H1 (cell line): ENCODE results near the gene MIER2. TPM values are rescaled to one million over a fixed set of nuclear protein-coding genes. Genes with fewer than 3 reads are reported as not detected.
"Not testable (repeated sequence)": the region's sequence is repeated elsewhere in the genome, so short reads cannot be mapped to it uniquely, and the experiment has no call there.

ENCODE experiments used
- CTCF ChIA-PET: fragments of 300-600 bp; sonication (Branson Sonifier 250); formaldehyde crosslinking; loops from one replicate; lab custom pipeline; 2021; ENCODE audit not compliant: partially characterized antibody; lab: Charles Lee
- POLR2A ChIA-PET: fragments of 300-600 bp; sonication (Branson Sonifier 250); formaldehyde crosslinking; loops from one replicate; lab custom pipeline; 2021; ENCODE audit warnings: inconsistent platforms; ENCODE audit not compliant: partially characterized antibody; lab: Charles Lee
- DNase-seq, 2 experiments: peaks; one replicate each; pipeline versions ENCODE4 v3.0.0 to v3.0.0-alpha.2; 2010 to 2022; ENCODE audit warnings: low spot score in 2 of 2, low read depth in 1 of 2, mixed read lengths in 1 of 2
- FAIRE-seq: peaks from 2 replicates; lab custom pipeline; 2011; peaks lifted over from hg19 to GRCh38; lab: Jason Lieb, UNC
- H2AFZ ChIP-seq: 2 replicates; pipeline ENCODE4 v1.8.1; 2012; ENCODE audit warnings: low read length, inconsistent platforms
- H2AK5ac ChIP-seq: 2 replicates; pipeline ENCODE4 v1.6.1; 2013; ENCODE audit warnings: low read depth, low read length
- H2BK120ac ChIP-seq: replicated peaks from 2 replicates; pipeline ENCODE3; 2013; ENCODE audit warnings: low read depth, low read length, inconsistent platforms
- H2BK12ac ChIP-seq: 2 replicates; pipeline ENCODE4 v1.6.1; 2013; ENCODE audit warnings: low read depth, low read length
- H2BK15ac ChIP-seq: 2 replicates; pipeline ENCODE4 v1.6.1; 2013; ENCODE audit warnings: low read length
- H2BK20ac ChIP-seq: 2 replicates; pipeline ENCODE4 v1.6.1; 2013; ENCODE audit warnings: low read length
- H2BK5ac ChIP-seq: 2 replicates; pipeline ENCODE4 v1.6.1; 2013; ENCODE audit warnings: low read depth, low read length
- H3K14ac ChIP-seq: 2 replicates; pipeline ENCODE4 v1.6.1; 2013; ENCODE audit warnings: inconsistent platforms; ENCODE audit not compliant: insufficient read length
- H3K18ac ChIP-seq: 2 replicates; pipeline ENCODE4 v1.6.1; 2013; ENCODE audit warnings: low read length; ENCODE audit errors: extremely low read depth
- H3K23ac ChIP-seq: 2 replicates; pipeline ENCODE4 v1.6.1; 2013; ENCODE audit warnings: inconsistent platforms; ENCODE audit not compliant: insufficient read length
- H3K23me2 ChIP-seq: 2 replicates; pipeline ENCODE4 v1.6.1; 2013; ENCODE audit warnings: low read depth, low read length
- H3K27ac ChIP-seq: 2 replicates; pipeline ENCODE4 v1.6.1; 2011; ENCODE audit warnings: low read depth, low read length, inconsistent platforms
- H3K27me3 ChIP-seq, 4 experiments: replicated peaks in 1 of 4; 1 replicate in 1 of 4; 2 replicates in 3 of 4; pipeline versions ENCODE4 v1.6.1 to v1.8.1; 2011 to 2013; ENCODE audit warnings: low read length in 3 of 4, mild to moderate bottlenecking in 3 of 4, inconsistent platforms in 2 of 4, mixed read lengths in 2 of 4, moderate library complexity in 1 of 4; ENCODE audit not compliant: control insufficient read depth in 3 of 4, insufficient read depth in 3 of 4; ENCODE audit errors: extremely low read depth in 1 of 4
- H3K36me3 ChIP-seq, 4 experiments: 2 replicates each; pipeline versions ENCODE4 v1.6.1 to v1.8.1; 2011 to 2013; ENCODE audit warnings: mild to moderate bottlenecking in 4 of 4, low read length in 3 of 4, moderate library complexity in 2 of 4, control low read depth in 1 of 4, inconsistent platforms in 1 of 4; ENCODE audit not compliant: insufficient read depth in 4 of 4, control insufficient read depth in 2 of 4
- H3K4ac ChIP-seq: replicated peaks from 2 replicates; pipeline ENCODE3; 2013; ENCODE audit warnings: low read length, low read depth, mixed read lengths, inconsistent platforms; ENCODE audit not compliant: insufficient read length
- H3K4me1 ChIP-seq, 4 experiments: replicated peaks in 1 of 4; 1 replicate in 1 of 4; 2 replicates in 3 of 4; pipeline versions ENCODE4 v1.6.1 to v1.8.1; 2011 to 2013; ENCODE audit warnings: low read length in 3 of 4, inconsistent platforms in 2 of 4, mixed read lengths in 1 of 4; ENCODE audit not compliant: insufficient read depth in 4 of 4, control insufficient read depth in 3 of 4
- H3K4me2 ChIP-seq, 2 experiments: 2 replicates each; pipeline versions ENCODE4 v1.6.1 to v1.8.1; 2011 to 2013; ENCODE audit warnings: low read depth in 2 of 2, low read length in 2 of 2, control low read depth in 1 of 2, inconsistent platforms in 1 of 2, mild to moderate bottlenecking in 1 of 2; ENCODE audit not compliant: insufficient read depth in 1 of 2
- H3K4me3 ChIP-seq, 4 experiments: fragments of 200-600, 300-600 bp in 1 of 4; sonication (generic), shearing (Covaris generic), sonication (Bioruptor Twin) in 1 of 4; 2 replicates each; pipeline versions ENCODE4 v1.5.1 to v1.8.1; 2011 to 2016; ENCODE audit warnings: low read length in 4 of 4, low read depth in 3 of 4, control low read depth in 2 of 4, inconsistent platforms in 2 of 4, mild to moderate bottlenecking in 2 of 4, mixed read lengths in 1 of 4, moderate library complexity in 1 of 4; ENCODE audit not compliant: insufficient read depth in 2 of 4; ENCODE audit errors: extremely low read depth in 1 of 4
- H3K56ac ChIP-seq: replicated peaks from 2 replicates; pipeline ENCODE3; 2013; ENCODE audit warnings: low read depth, mild to moderate bottlenecking, mixed read lengths, low read length, inconsistent platforms; ENCODE audit not compliant: insufficient read length
- H3K79me1 ChIP-seq: 2 replicates; pipeline ENCODE4 v1.6.1; 2013; ENCODE audit warnings: low read depth, low read length, control low read depth
- H3K79me2 ChIP-seq, 2 experiments: 2 replicates each; pipeline versions ENCODE4 v1.6.1 to v1.8.1; 2012 to 2013; ENCODE audit warnings: low read length in 2 of 2, mild to moderate bottlenecking in 2 of 2, inconsistent platforms in 1 of 2; ENCODE audit not compliant: insufficient read depth in 2 of 2, control insufficient read depth in 1 of 2
- H3K9ac ChIP-seq, 4 experiments: replicated peaks in 1 of 4; 1 replicate in 1 of 4; 2 replicates in 3 of 4; pipeline versions ENCODE4 v1.6.1 to v1.8.1; 2011 to 2013; ENCODE audit warnings: low read depth in 3 of 4, low read length in 3 of 4, control low read depth in 2 of 4, mild to moderate bottlenecking in 2 of 4, moderate library complexity in 2 of 4, inconsistent platforms in 1 of 4; ENCODE audit errors: extremely low read depth in 1 of 4
- H3K9me3 ChIP-seq, 2 experiments: 2 replicates each; pipeline versions ENCODE4 v1.6.1 to v1.8.1; 2012 to 2013; ENCODE audit warnings: mild to moderate bottlenecking in 2 of 2, moderate library complexity in 2 of 2, control low read depth in 1 of 2, inconsistent platforms in 1 of 2, low read depth in 1 of 2, low read length in 1 of 2, mixed read lengths in 1 of 2; ENCODE audit not compliant: insufficient read depth in 2 of 2
- H4K20me1 ChIP-seq, 2 experiments: replicated peaks in 1 of 2; 2 replicates each; pipeline versions ENCODE3 to v1.8.1; 2011 to 2013; ENCODE audit warnings: inconsistent platforms in 2 of 2, low read length in 2 of 2, mild to moderate bottlenecking in 1 of 2; ENCODE audit not compliant: insufficient read depth in 2 of 2, control insufficient read depth in 1 of 2
- H4K5ac ChIP-seq: 2 replicates; pipeline ENCODE4 v1.6.1; 2013; ENCODE audit warnings: low read length, low read depth, mixed read lengths, inconsistent platforms; ENCODE audit not compliant: insufficient read length
- H4K8ac ChIP-seq: 2 replicates; pipeline ENCODE4 v1.8.0; 2013; ENCODE audit warnings: mild to moderate bottlenecking, moderate library complexity, low read length, inconsistent platforms; ENCODE audit not compliant: insufficient read depth; ENCODE audit errors: extremely low read depth
- H4K91ac ChIP-seq: replicated peaks from 2 replicates; pipeline ENCODE3; 2013; ENCODE audit warnings: low read length, mixed read lengths, inconsistent platforms; ENCODE audit not compliant: insufficient read length
- WGBS, 2 experiments: shearing (Covaris generic) in 1 of 2; methylation state at CpG; one replicate each; pipeline versions ENCODE4 v1.1.6 to v1.1.7; 2013 to 2015; ENCODE audit warnings: low lambda C conversion rate in 2 of 2, mixed read lengths in 2 of 2, inconsistent platforms in 1 of 2, low coverage in 1 of 2, missing lambda C conversion rate in 1 of 2; ENCODE audit not compliant: insufficient replicate concordance in 2 of 2, insufficient coverage in 1 of 2, insufficient read length in 1 of 2; ENCODE audit errors: extremely low coverage in 1 of 2, missing lambda C conversion rate in 1 of 2; 5-methylcytosine and 5-hydroxymethylcytosine counted together
- polyA plus RNA-seq, 7 experiments: library from polyadenylated mRNA; depleted of rRNA in 3 of 7; stranded (reverse) in 5 of 7; unstranded in 2 of 7; fragments of >200 nt in 5 of 7; fragments of 200-250 nt in 2 of 7; gene quantifications; 1 replicate in 5 of 7; 2 replicates in 1 of 7; 4 replicates in 1 of 7; pipeline versions ENCODE4 v1.2.1 to v1.2.3, GENCODE V29; 2011 to 2013; ENCODE audit warnings: missing spikeins in 2 of 7, mixed read lengths in 2 of 7
- total RNA-seq: library from RNA; stranded (reverse); fragmentation: NEBNext Ultra II Directional; extraction: Animal tissue kit (Norgen Biotek cat#: 25700); gene quantifications from 2 replicates; pipeline ENCODE4 v1.2.1, GENCODE V29; 2021

MIER2 gene
- total and polyA plus RNA-seq, 2 of the 8 experiments (the other 6 are each of a cell fraction or from before 2014, with no cell fraction given): 30.3 to 48.3 TPM

DNA sequence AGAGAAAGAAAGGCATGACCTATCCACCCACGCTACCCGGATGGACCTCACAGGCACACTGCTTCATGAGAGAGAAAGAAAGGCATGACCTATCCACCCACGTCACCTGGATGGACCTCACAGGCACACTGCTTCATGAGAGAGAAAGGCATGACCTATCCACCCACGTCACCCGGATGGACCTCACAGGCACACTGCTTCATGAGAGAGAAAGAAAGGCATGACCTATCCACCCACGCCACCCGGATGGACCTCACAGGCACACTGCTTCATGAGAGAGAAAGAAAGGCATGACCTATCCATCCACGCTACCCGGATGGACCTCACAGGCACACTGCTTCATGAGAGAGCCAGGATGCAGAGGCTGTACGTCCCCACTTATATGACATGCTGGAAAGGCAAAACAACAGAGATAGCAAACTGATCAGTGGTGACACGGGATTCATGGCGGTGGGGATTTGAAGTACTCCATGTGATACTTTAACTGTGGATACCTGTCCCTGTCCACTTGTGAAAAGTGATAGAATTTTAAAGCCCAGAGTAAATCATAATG is 73.8 kb downstream of the MIER2 start:
- H4K8ac ChIP-seq, H3K4ac ChIP-seq, H3K4me2 ChIP-seq, H4K5ac ChIP-seq, H3K79me1 ChIP-seq, DNase-seq, H4K91ac ChIP-seq, H3K56ac ChIP-seq, H2AK5ac ChIP-seq, H3K14ac ChIP-seq, H3K23ac ChIP-seq, H3K23me2 ChIP-seq, H3K4me1 ChIP-seq, H2AFZ ChIP-seq, H3K9ac ChIP-seq, H2BK15ac ChIP-seq, H2BK5ac ChIP-seq, H3K79me2 ChIP-seq, H3K18ac ChIP-seq, H3K4me3 ChIP-seq, H3K36me3 ChIP-seq, H3K9me3 ChIP-seq, H4K20me1 ChIP-seq, H2BK12ac ChIP-seq, H3K27ac ChIP-seq, FAIRE-seq, POLR2A ChIA-PET, H2BK20ac ChIP-seq, H2BK120ac ChIP-seq, CTCF ChIA-PET: not testable (repeated sequence)
- peaks cover 0 to 11% (median 7%) of the 10 kb centered on the region in 4 experiments; a peak in 5 of 7 replicates for H3K27me3 ChIP-seq
- WGBS, 2 experiments: 84% methylated on average over 7 of the region's 12 CpGs; no CpG with 5 or more reads in 1 of the 2 experiments
